Mesendoderm (in vitro differentiated cells): Measurements from ENCODE around the gene UXS1.

Source experiments
- DNase-seq: peaks from one replicate; pipeline ENCODE4 v3.0.0; 2013
- H2AK5ac ChIP-seq: 2 replicates; pipeline ENCODE4 v1.6.1; 2013; ENCODE audit warnings: low read length, inconsistent platforms
- H2BK120ac ChIP-seq: 2 replicates; pipeline ENCODE4 v1.6.1; 2013; ENCODE audit warnings: low read depth, mild to moderate bottlenecking, low read length, moderate library complexity, mixed read lengths
- H2BK15ac ChIP-seq: replicated peaks from 2 replicates; pipeline ENCODE4 v1.6.1; 2013; ENCODE audit warnings: low read depth, mild to moderate bottlenecking, moderate library complexity
- H2BK5ac ChIP-seq: 2 replicates; pipeline ENCODE4 v1.6.1; 2013; ENCODE audit warnings: low read length, inconsistent platforms
- H3K18ac ChIP-seq: 2 replicates; pipeline ENCODE4 v1.6.1; 2013; ENCODE audit warnings: mild to moderate bottlenecking, low read length, mixed read lengths
- H3K23ac ChIP-seq: one replicate; pipeline ENCODE4 v1.6.1; 2013; ENCODE audit warnings: low read length
- H3K27ac ChIP-seq: 2 replicates; pipeline ENCODE4 v1.5.1; 2013; ENCODE audit warnings: low read depth, mild to moderate bottlenecking, inconsistent platforms, low read length, moderate library complexity
- H3K27me3 ChIP-seq: 2 replicates; pipeline ENCODE4 v1.6.1; 2013; ENCODE audit warnings: low read length, control low read depth, mild to moderate bottlenecking, inconsistent platforms; ENCODE audit not compliant: insufficient read depth, poor library complexity
- H3K36me3 ChIP-seq: 2 replicates; pipeline ENCODE4 v1.6.1; 2013; ENCODE audit warnings: low read length, inconsistent platforms; ENCODE audit not compliant: control insufficient read depth, insufficient read depth
- H3K4ac ChIP-seq: one replicate; pipeline ENCODE4 v1.6.1; 2013; ENCODE audit warnings: low read depth, mild to moderate bottlenecking, low read length, moderate library complexity
- H3K4me1 ChIP-seq: 2 replicates; pipeline ENCODE4 v1.6.1; 2013; ENCODE audit warnings: low read depth, low read length, inconsistent platforms; ENCODE audit not compliant: control insufficient read depth
- H3K4me2 ChIP-seq: 2 replicates; pipeline ENCODE4 v1.6.1; 2013; ENCODE audit warnings: low read length
- H3K4me3 ChIP-seq: 2 replicates; pipeline ENCODE4 v1.5.1; 2013; ENCODE audit warnings: mild to moderate bottlenecking, low read length
- H3K56ac ChIP-seq: one replicate; pipeline ENCODE4 v1.6.1; 2013; ENCODE audit warnings: low read length
- H3K79me1 ChIP-seq: 2 replicates; pipeline ENCODE4 v1.6.1; 2013; ENCODE audit warnings: low read length, inconsistent platforms
- H3K79me2 ChIP-seq: 2 replicates; pipeline ENCODE4 v1.6.1; 2013; ENCODE audit warnings: mild to moderate bottlenecking, low read length; ENCODE audit not compliant: control insufficient read depth, insufficient read depth
- H3K9ac ChIP-seq: 2 replicates; pipeline ENCODE4 v1.6.1; 2013; ENCODE audit warnings: low read length, inconsistent platforms
- H4K5ac ChIP-seq: one replicate; pipeline ENCODE4 v1.6.1; 2013; ENCODE audit warnings: low read length
- H4K8ac ChIP-seq: one replicate; pipeline ENCODE4 v1.6.1; 2013; ENCODE audit warnings: low read depth, mild to moderate bottlenecking, control low read depth, low read length, moderate library complexity
- WGBS: extraction: QIAGEN DNeasy Blood & Tissue Kit; methylation state at CpG from one replicate; pipeline ENCODE4 v1.1.7; 2013; ENCODE audit warnings: low lambda C conversion rate, missing lambda C conversion rate; ENCODE audit not compliant: insufficient coverage; ENCODE audit errors: extremely low coverage; 5-methylcytosine and 5-hydroxymethylcytosine counted together

UXS1 gene

DNA sequence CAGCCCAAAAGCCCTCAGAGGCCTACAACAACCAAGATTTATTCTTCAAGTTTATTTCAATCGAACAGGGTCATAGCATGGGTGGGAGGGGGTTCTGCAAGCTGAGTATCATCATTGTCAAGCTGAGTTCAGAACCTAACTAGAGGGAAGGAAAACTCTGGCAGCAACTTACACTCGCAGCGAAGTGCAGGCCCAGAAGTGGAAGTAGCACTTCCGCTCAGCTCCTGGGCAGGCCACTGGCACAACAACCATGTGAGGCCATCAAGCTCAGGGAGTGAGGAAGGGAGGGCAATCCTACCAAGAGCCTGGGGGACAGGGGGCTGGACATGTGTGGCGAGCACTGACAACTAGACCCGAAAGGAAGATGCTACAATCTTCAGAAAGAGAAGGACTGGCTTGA is 4.8 kb downstream of the UXS1 start:
- H2AK5ac ChIP-seq = no peak overlapping the region
- no peak overlapping the region for H2BK120ac ChIP-seq
- H3K23ac ChIP-seq = peak overlapping the region; percentile 66
- H4K5ac ChIP-seq = no peak overlapping the region
- no peak overlapping the region for H2BK5ac ChIP-seq
- H3K27me3 ChIP-seq = no peaks in the 10 kb centered on the region
- no peak overlapping the region for H3K4me3 ChIP-seq
- no peak overlapping the region for H3K4ac ChIP-seq
- no CpG with 5 or more reads among the region's 6 CpGs for WGBS
- DNase-seq = peak; percentile 21
- no peak overlapping the region for H3K4me2 ChIP-seq
- no peaks in the 10 kb centered on the region for H3K36me3 ChIP-seq
- H3K56ac ChIP-seq = peak overlapping the region; percentile 34
- peaks cover 10% of the 10 kb centered on the region for H3K4me1 ChIP-seq
- no peak overlapping the region for H4K8ac ChIP-seq
- H3K27ac ChIP-seq = no peak overlapping the region
- H3K79me1 ChIP-seq = peaks cover 37% of the 10 kb centered on the region
- H3K9ac ChIP-seq = no peak overlapping the region
- H3K79me2 ChIP-seq = peaks cover 58% of the 10 kb centered on the region
- H2BK15ac ChIP-seq = no peak overlapping the region
- H3K18ac ChIP-seq = no peak overlapping the region

DNA sequence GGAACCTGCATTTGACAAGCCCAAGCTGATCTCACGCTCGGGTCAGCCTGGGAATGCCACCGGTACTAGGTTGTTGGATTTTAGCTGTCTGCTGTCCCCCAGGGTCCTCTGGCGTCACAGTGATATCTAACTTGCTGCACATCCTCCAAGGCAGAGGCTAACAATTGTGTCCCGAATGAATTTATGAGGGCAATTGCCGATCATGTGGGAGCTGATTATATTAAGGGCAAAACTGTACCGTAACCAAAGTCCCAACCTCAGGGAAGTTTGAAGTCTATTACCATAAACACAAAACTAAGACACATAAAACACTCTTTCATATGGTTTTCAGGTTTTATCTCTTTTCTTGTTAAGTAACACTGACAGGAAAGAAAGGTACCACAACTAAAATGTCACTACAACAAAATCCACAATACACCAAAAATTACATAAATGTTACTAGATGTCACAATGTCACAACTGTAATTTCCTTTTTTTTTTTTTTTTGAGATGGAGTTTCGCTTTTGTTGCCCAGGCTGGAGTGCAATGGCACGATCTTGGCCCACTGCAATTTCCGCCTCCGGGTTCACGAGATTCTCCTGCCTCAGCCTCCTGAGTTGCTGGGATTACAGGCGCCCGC is 6.7 kb downstream of the UXS1 start:
- no peak overlapping the region for H2AK5ac ChIP-seq
- H3K9ac ChIP-seq = no peak overlapping the region
- H3K23ac ChIP-seq = no peak overlapping the region
- no peak overlapping the region for H3K4me2 ChIP-seq
- peaks cover 7% of the 10 kb centered on the region for H3K4me1 ChIP-seq
- no peaks in the 10 kb centered on the region for H3K27me3 ChIP-seq
- H3K4me3 ChIP-seq = no peak overlapping the region
- H3K79me1 ChIP-seq = peaks cover 38% of the 10 kb centered on the region
- H4K8ac ChIP-seq = no peak overlapping the region
- H3K18ac ChIP-seq = no peak overlapping the region
- no peak overlapping the region for H4K5ac ChIP-seq
- no peaks in the 10 kb centered on the region for H3K36me3 ChIP-seq
- H2BK120ac ChIP-seq = no peak overlapping the region
- DNase-seq = no peak
- no peak overlapping the region for H2BK5ac ChIP-seq
- no peak overlapping the region for H2BK15ac ChIP-seq
- H3K4ac ChIP-seq = no peak overlapping the region
- H3K56ac ChIP-seq = no peak overlapping the region
- no peak overlapping the region for H3K27ac ChIP-seq
- WGBS = no CpG with 5 or more reads among the region's 14 CpGs
- peaks cover 55% of the 10 kb centered on the region for H3K79me2 ChIP-seq

GRCh38 chr2:106185475-106186184 is 8.5 kb downstream of the UXS1 start:
- Histone ChIP-seq H3K56ac (no peak overlapping the region), H2AK5ac (no peak overlapping the region), H4K5ac (no peak overlapping the region), H3K4me3 (no peak overlapping the region), H3K36me3 (no peaks in the 10 kb centered on the region), H3K4me2 (no peak overlapping the region), H3K9ac (no peak overlapping the region), H3K23ac (no peak overlapping the region), H4K8ac (no peak overlapping the region), H2BK5ac (no peak overlapping the region), H2BK15ac (no peak overlapping the region), H2BK120ac (no peak overlapping the region), H3K79me1 (peaks cover 29% of the 10 kb centered on the region), H3K27ac (no peak overlapping the region), H3K79me2 (peaks cover 44% of the 10 kb centered on the region), H3K4me1 (peaks cover 5% of the 10 kb centered on the region), H3K18ac (no peak overlapping the region), H3K27me3 (no peaks in the 10 kb centered on the region), H3K4ac (no peak overlapping the region)
- no CpG with 5 or more reads among the region's 8 CpGs for WGBS
- no peak for DNase-seq

- Histone ChIP-seq H3K9ac (no peak overlapping the region), H3K79me2 (peaks cover 48% of the 10 kb centered on the region), H3K4me2 (no peak overlapping the region), H2BK15ac (no peak overlapping the region), H3K4me3 (no peak overlapping the region), H3K27ac (no peak overlapping the region), H3K23ac (no peak overlapping the region), H2AK5ac (no peak overlapping the region), H3K36me3 (no peaks in the 10 kb centered on the region), H3K18ac (no peak overlapping the region), H2BK120ac (no peak overlapping the region), H3K4me1 (peaks cover 5% of the 10 kb centered on the region), H3K27me3 (no peaks in the 10 kb centered on the region), H2BK5ac (no peak overlapping the region), H3K4ac (no peak overlapping the region), H3K56ac (no peak overlapping the region), H4K8ac (no peak overlapping the region), H4K5ac (no peak overlapping the region), H3K79me1 (peaks cover 31% of the 10 kb centered on the region)
- no CpG with 5 or more reads among the region's 1 CpG for WGBS
- DNase-seq = no peak
Observed at GRCh38 chr2:106184857-106185256, 9.2 kb downstream of the UXS1 start.

- H3K4me3 ChIP-seq = no peak overlapping the region
- H3K18ac ChIP-seq = no peak overlapping the region
- no peaks in the 10 kb centered on the region for H3K36me3 ChIP-seq
- H2AK5ac ChIP-seq = no peak overlapping the region
- no peak for DNase-seq
- H3K56ac ChIP-seq = no peak overlapping the region
- H3K79me2 ChIP-seq = peaks cover 44% of the 10 kb centered on the region
- WGBS = no CpG with 5 or more reads among the region's 2 CpGs
- no peak overlapping the region for H2BK120ac ChIP-seq
- no peak overlapping the region for H3K4me2 ChIP-seq
- no peak overlapping the region for H3K27ac ChIP-seq
- H3K9ac ChIP-seq = no peak overlapping the region
- H4K8ac ChIP-seq = no peak overlapping the region
- peaks cover 4% of the 10 kb centered on the region for H3K4me1 ChIP-seq
- H3K23ac ChIP-seq = no peak overlapping the region
- no peak overlapping the region for H2BK5ac ChIP-seq
- no peak overlapping the region for H3K4ac ChIP-seq
- no peaks in the 10 kb centered on the region for H3K27me3 ChIP-seq
- no peak overlapping the region for H4K5ac ChIP-seq
- peaks cover 30% of the 10 kb centered on the region for H3K79me1 ChIP-seq
- H2BK15ac ChIP-seq = no peak overlapping the region
Observed at GRCh38 chr2:106184394-106184793, 9.7 kb downstream of the UXS1 start.
